Ovary (tissue), 3 donors: ENCODE data around the gene AQP4.

ENCODE experiments used
- CTCF ChIP-seq, 3 donors: fragments of 450-650 bp in 2 of 3; fragments of 200-600 bp in 1 of 3; IDR thresholded peaks; one replicate each; pipeline versions ENCODE4 v1.5.1 to v1.8.0; 2016 to 2022; ENCODE audit warnings: antibody characterized with exemption in 3 of 3, mild to moderate bottlenecking in 1 of 3
- EP300 ChIP-seq: sonication (generic); formaldehyde crosslinking; IDR thresholded peaks from one replicate; pipeline ENCODE4 v1.6.1; 2017; ENCODE audit warnings: antibody characterized with exemption
- donor health status: DM: no; HTN: no; CAD: no.

- TF ChIP-seq EP300 (no peak), CTCF (IDR thresholded peaks at IDR 0.05) (no peak)
Measured at GRCh38 chr18:26863921-26864497, 1.5 kb downstream of the AQP4 start.
